IMR-90 (cell line): Measurements from ENCODE around the gene WDR17. TPM values are rescaled to one million over a fixed set of nuclear protein-coding genes. Genes with fewer than 3 reads are reported as not detected.

Experiments used
- ATAC-seq: fragments of 200-7000 bp; cut with Tn5 transposase; 2 replicates; pipeline ENCODE4 v1.9.1; 2020; ENCODE audit warnings: low read depth, mild to moderate bottlenecking, moderate library complexity
- BruUV-seq: library from RNA; stranded (reverse); fragments of 400-500 nt; replicated peaks from 2 replicates; lab custom pipeline; 2021; lab: Mats Ljungman, UMichigan
- CTCF ChIA-PET: fragments of 300-600 bp; formaldehyde crosslinking; extraction: SDS; loops from one replicate; lab custom pipeline; 2021; ENCODE audit warnings: antibody characterized with exemption; lab: Yijun Ruan, JAX
- POLR2A ChIA-PET: fragments of 300-600 bp; sonication (Branson Sonifier 250); formaldehyde crosslinking; loops from one replicate; lab custom pipeline; 2022; ENCODE audit warnings: antibody characterized with exemption; ENCODE audit not compliant: unreplicated experiment; lab: Charles Lee
- DNase-seq: peaks from one replicate; pipeline ENCODE4 v3.0.0; 2013
- H2AFZ ChIP-seq: replicated peaks from 2 replicates; pipeline ENCODE3; 2013; ENCODE audit warnings: low read length, mild to moderate bottlenecking; ENCODE audit not compliant: poor library complexity
- H2AK5ac ChIP-seq: 2 replicates; pipeline ENCODE4 v1.6.1; 2013; ENCODE audit warnings: low read depth, low read length, inconsistent platforms
- H2AK9ac ChIP-seq: replicated peaks from 2 replicates; pipeline ENCODE3; 2013; ENCODE audit warnings: mild to moderate bottlenecking, low read depth, low read length, moderate library complexity; ENCODE audit not compliant: poor library complexity
- H2BK120ac ChIP-seq: 2 replicates; pipeline ENCODE4 v1.6.1; 2013; ENCODE audit warnings: low read depth, low read length, inconsistent platforms
- H2BK15ac ChIP-seq: 3 replicates; pipeline ENCODE4 v1.6.1; 2013; ENCODE audit warnings: low read depth, low read length, inconsistent platforms
- H2BK20ac ChIP-seq: 2 replicates; pipeline ENCODE4 v1.6.1; 2013; ENCODE audit warnings: low read depth, mild to moderate bottlenecking, inconsistent platforms, low read length, moderate library complexity
- H2BK5ac ChIP-seq: 2 replicates; pipeline ENCODE4 v1.6.1; 2013; ENCODE audit warnings: mild to moderate bottlenecking, low read depth, low read length, inconsistent platforms; ENCODE audit not compliant: poor library complexity, severe bottlenecking
- H3K14ac ChIP-seq: replicated peaks from 2 replicates; pipeline ENCODE4 v1.6.1; 2013; ENCODE audit warnings: low read depth, low read length, inconsistent platforms
- H3K18ac ChIP-seq: 2 replicates; pipeline ENCODE4 v1.6.1; 2013; ENCODE audit warnings: low read depth, low read length, control low read depth
- H3K23ac ChIP-seq: 2 replicates; pipeline ENCODE4 v1.6.1; 2013; ENCODE audit warnings: low read depth, low read length, inconsistent platforms
- H3K27ac ChIP-seq: 2 replicates; pipeline ENCODE4 v1.5.1; 2013; ENCODE audit warnings: mild to moderate bottlenecking, control low read depth, low read length; ENCODE audit not compliant: insufficient read depth
- H3K27me3 ChIP-seq: 2 replicates; pipeline ENCODE4 v1.6.1; 2013; ENCODE audit warnings: low read length; ENCODE audit not compliant: control insufficient read depth, insufficient read depth
- H3K36me3 ChIP-seq: 2 replicates; pipeline ENCODE4 v1.6.1; 2013; ENCODE audit warnings: low read length, mixed read lengths; ENCODE audit not compliant: control insufficient read depth, insufficient read depth
- H3K4ac ChIP-seq: 2 replicates; pipeline ENCODE4 v1.6.1; 2013; ENCODE audit warnings: low read depth, low read length, inconsistent platforms
- H3K4me1 ChIP-seq: 2 replicates; pipeline ENCODE4 v1.6.1; 2013; ENCODE audit warnings: low read length, mixed read lengths; ENCODE audit not compliant: control insufficient read depth, insufficient read depth
- H3K4me2 ChIP-seq: 2 replicates; pipeline ENCODE4 v1.6.1; 2013; ENCODE audit warnings: low read depth, mild to moderate bottlenecking, control low read depth, low read length, moderate library complexity
- H3K4me3 ChIP-seq: 2 replicates; pipeline ENCODE4 v1.5.1; 2013; ENCODE audit warnings: low read depth, mild to moderate bottlenecking, control low read depth, low read length, moderate library complexity; ENCODE audit not compliant: insufficient read depth
- H3K56ac ChIP-seq: 2 replicates; pipeline ENCODE4 v1.6.1; 2013; ENCODE audit warnings: low read length, inconsistent platforms; ENCODE audit not compliant: insufficient read depth; ENCODE audit errors: extremely low read depth
- H3K79me1 ChIP-seq, 2 experiments: 2 replicates each; pipeline ENCODE4 v1.6.1; 2013; ENCODE audit warnings: low read length in 2 of 2, inconsistent platforms in 1 of 2, low read depth in 1 of 2
- H3K9ac ChIP-seq: 2 replicates; pipeline ENCODE4 v1.6.1; 2013; ENCODE audit warnings: low read depth, low read length, control low read depth
- H3K9me1 ChIP-seq: 2 replicates; pipeline ENCODE4 v1.6.1; 2013; ENCODE audit warnings: low read length, inconsistent platforms; ENCODE audit not compliant: insufficient read depth
- H3K9me3 ChIP-seq: 2 replicates; pipeline ENCODE4 v1.6.1; 2013; ENCODE audit warnings: low read length; ENCODE audit not compliant: control insufficient read depth, insufficient read depth
- H4K20me1 ChIP-seq: 2 replicates; pipeline ENCODE4 v1.6.1; 2013; ENCODE audit warnings: low read length, inconsistent platforms; ENCODE audit not compliant: insufficient read depth
- H4K5ac ChIP-seq: 2 replicates; pipeline ENCODE4 v1.6.1; 2013; ENCODE audit warnings: mild to moderate bottlenecking, low read depth, low read length, control low read depth
- H4K8ac ChIP-seq, 2 experiments: 2 replicates each; pipeline ENCODE4 v1.6.1; 2013; ENCODE audit warnings: low read depth in 2 of 2, low read length in 2 of 2, control low read depth in 1 of 2, inconsistent platforms in 1 of 2
- H4K91ac ChIP-seq: 2 replicates; pipeline ENCODE4 v1.6.1; 2013; ENCODE audit warnings: low read depth, low read length, inconsistent platforms; ENCODE audit not compliant: insufficient read depth
- CEBPB ChIP-seq: IDR thresholded peaks from 2 replicates; pipeline ENCODE4 v1.6.1; 2012; ENCODE audit warnings: low read depth, low read length, improper control_type of control experiment
- FOS ChIP-seq: fragments of 150-350 bp; IDR thresholded peaks from 2 replicates; pipeline ENCODE4 v1.6.1; 2016; ENCODE audit warnings: low read depth, low read length
- MAZ ChIP-seq: IDR thresholded peaks from 2 replicates; pipeline ENCODE4 v1.6.1; 2012; ENCODE audit warnings: low read depth, mild to moderate bottlenecking, low read length, improper control_type of control experiment, moderate library complexity, borderline replicate concordance
- MXI1 ChIP-seq: IDR thresholded peaks from 2 replicates; pipeline ENCODE4 v1.6.1; 2012; ENCODE audit warnings: low read depth, mild to moderate bottlenecking, low read length, moderate library complexity, borderline replicate concordance
- POLR2A ChIP-seq: IDR thresholded peaks from 2 replicates; pipeline ENCODE4 v1.6.1; 2012; ENCODE audit warnings: mild to moderate bottlenecking, low read depth, low read length
- WGBS, 2 experiments: methylation state at CpG; one replicate each; pipeline versions ENCODE4 v1.1.5 to v1.1.7; 2013; ENCODE audit warnings: missing lambda C conversion rate in 2 of 2; ENCODE audit not compliant: insufficient read length in 1 of 2; ENCODE audit errors: extremely low coverage in 2 of 2; 5-methylcytosine and 5-hydroxymethylcytosine counted together
- dilution Hi-C: fragments of 300-500 bp; cut with HindIII; formaldehyde crosslinking; loops from one replicate; pipeline ENCODE4 v1.14.3; 2018; ENCODE audit warnings: low sequenced_read_pairs; ENCODE audit not compliant: unreplicated experiment
- in situ Hi-C: fragments of 300-500 bp; cut with MboI; formaldehyde crosslinking; loops from 3 replicates; pipeline ENCODE4 v1.14.3; 2019; ENCODE audit warnings: low sequenced_read_pairs, inconsistent platforms, mixed read lengths
- intact Hi-C: fragments of 100-400 bp; cut with micrococcal nuclease; formaldehyde crosslinking; loops from 2 replicates; pipeline ENCODE4 v1.10.0; 2022
- polyA plus RNA-seq, 3 experiments: library from polyadenylated mRNA; depleted of rRNA; stranded (reverse); fragments of >200 nt; gene quantifications; 2 replicates each; pipeline ENCODE4 v1.2.3, GENCODE V29; 2012; ENCODE audit warnings: low replicate concordance in 1 of 3
- total RNA-seq: library from RNA; depleted of rRNA; stranded (reverse); fragments of >200 nt; gene quantifications from 2 replicates; pipeline ENCODE4 v1.2.3, GENCODE V29; 2012

Gene WDR17
- total and polyA plus RNA-seq, 2 of the 4 experiments (the other 2 are of a cell fraction): 0.53 to 0.54 TPM

GRCh38 chr4:176193938-176194337 is 128.3 kb downstream of the WDR17 start:
- peak overlapping the region; percentile 7 for H2AFZ ChIP-seq
- H3K23ac ChIP-seq: 0 out of 2 replicates have a peak overlapping the region, but pooled peaks have one; percentile 1
- BruUV-seq: no TSS peak
- DNase-seq (peak; percentile 94), ATAC-seq (peak; percentile 48)
- peak overlapping the region; percentile 92 for H2BK5ac ChIP-seq
- peak overlapping the region; percentile 14 for H4K91ac ChIP-seq
- peak; percentile 73; the same call in 1 of the 2 replicates for TF ChIP-seq POLR2A
- no peak for TF ChIP-seq MAZ
- TF ChIP-seq CEBPB: peak; percentile 72
- TF ChIP-seq FOS: 0 out of 2 replicates have a peak, but pooled peaks have one; percentile 33
- no peak for TF ChIP-seq MXI1
- peak overlapping the region; percentile 52; the same call in 1 of the 2 replicates for H3K18ac ChIP-seq
- intact Hi-C loops: loop anchor here (2.0 kb wide), 1 partner anchor 125 kb away; the partner anchor contains the start of gene SPCS3
- peak overlapping the region; percentile 67 for H3K56ac ChIP-seq
- CTCF ChIA-PET: no interaction called here
- peak overlapping the region; percentile 60; the same call in 1 of the 2 replicates for H3K9ac ChIP-seq
- H2BK15ac ChIP-seq: peak overlapping the region; percentile 1; the same call in 1 of the 3 replicates
- H3K14ac ChIP-seq: peak overlapping the region; percentile 2; the same call in 1 of the 2 replicates
- H2BK20ac ChIP-seq: peak overlapping the region; percentile 56; the same call in 1 of the 2 replicates
- no peak overlapping the region for H2AK9ac ChIP-seq
- peak overlapping the region; percentile 16; the same call in 1 of the 2 replicates for H3K27ac ChIP-seq
- H2BK120ac ChIP-seq: peak overlapping the region; percentile 84
- no peaks in the 10 kb centered on the region for H3K9me1 ChIP-seq
- H2AK5ac ChIP-seq: no peak overlapping the region
- in situ Hi-C loops: loop anchor here (10.0 kb wide), 1 partner anchor 81 kb away; no protein-coding TSS in a partner anchor
- no peaks in the 10 kb centered on the region for H3K79me1 ChIP-seq
- peak overlapping the region; percentile 29 for H3K4ac ChIP-seq
- H3K9me3 ChIP-seq: no peaks in the 10 kb centered on the region
- peak overlapping the region; percentile 56 to 64 for H4K8ac ChIP-seq
- H3K4me3 ChIP-seq: no peak overlapping the region
- no peaks in the 10 kb centered on the region for H3K36me3 ChIP-seq
- H4K5ac ChIP-seq: peak overlapping the region; percentile 0; the same call in 1 of the 2 replicates
- POLR2A ChIA-PET: no interaction called here
- no peaks in the 10 kb centered on the region for H4K20me1 ChIP-seq
- WGBS, 2 experiments: no CpG with 5 or more reads among the region's 3 CpGs
- H3K4me2 ChIP-seq: peak overlapping the region; percentile 32; the same call in 1 of the 2 replicates
- dilution Hi-C loops: no loop called here
- peaks cover 9% of the 10 kb centered on the region for H3K4me1 ChIP-seq
- H3K27me3 ChIP-seq: no peaks in the 10 kb centered on the region
